RPMI8226 (cell line): ENCODE results near the gene FAM107B.
"Not testable (repeated sequence)": the region's sequence is repeated elsewhere in the genome, so short reads cannot be mapped to it uniquely, and the experiment has no call there.

Experiments used
- DNase-seq: peaks from one replicate; pipeline ENCODE4 v3.0.0-alpha.2; 2015

The FAM107B gene

GRCh38 chr10:14688189-14688588 lies 86.5 kb downstream of the FAM107B start:
- not testable (repeated sequence) for DNase-seq

GRCh38 chr10:14687340-14687739 lies 87.4 kb downstream of the FAM107B start:
- no peak for DNase-seq

DNA sequence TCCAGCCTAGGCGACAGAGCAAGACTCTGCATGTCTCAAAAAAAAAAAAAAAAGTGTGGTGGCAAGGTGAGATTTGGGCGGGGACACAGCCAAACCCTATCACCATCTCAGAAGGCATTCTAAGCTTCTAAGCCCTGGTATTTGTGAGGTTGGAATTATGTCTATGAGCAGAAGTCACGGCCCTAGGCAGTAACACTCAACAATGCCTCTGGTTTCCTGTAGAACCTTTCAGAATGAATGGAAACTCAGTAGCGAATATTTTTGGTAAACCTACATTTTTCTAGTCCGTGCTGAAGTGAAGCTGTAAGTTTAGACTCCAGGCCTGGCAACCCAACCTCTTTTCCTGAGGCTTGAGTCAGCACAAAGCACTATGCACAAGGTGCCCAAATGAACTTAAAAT lies 88.3 kb downstream of the FAM107B start:
- DNase-seq, result peak; percentile 8

GRCh38 chr10:14684354-14684753 lies 90.3 kb downstream of the FAM107B start:
- no peak for DNase-seq

- DNase-seq, result no peak
Observed at GRCh38 chr10:14683256-14683655, 91.4 kb downstream of the FAM107B start.

GRCh38 chr10:14681802-14682201 lies 92.9 kb downstream of the FAM107B start:
- DNase-seq, result no peak

GRCh38 chr10:14681305-14681704 lies 93.4 kb downstream of the FAM107B start:
- no peak for DNase-seq

- no peak for DNase-seq
Observed at GRCh38 chr10:14678637-14679036, 96.1 kb downstream of the FAM107B start.

- no peak for DNase-seq
Observed at GRCh38 chr10:14676732-14677131, 98.0 kb downstream of the FAM107B start.

GRCh38 chr10:14674376-14675050 lies 100.2 kb downstream of the FAM107B start:
- DNase-seq, result no peak

DNA sequence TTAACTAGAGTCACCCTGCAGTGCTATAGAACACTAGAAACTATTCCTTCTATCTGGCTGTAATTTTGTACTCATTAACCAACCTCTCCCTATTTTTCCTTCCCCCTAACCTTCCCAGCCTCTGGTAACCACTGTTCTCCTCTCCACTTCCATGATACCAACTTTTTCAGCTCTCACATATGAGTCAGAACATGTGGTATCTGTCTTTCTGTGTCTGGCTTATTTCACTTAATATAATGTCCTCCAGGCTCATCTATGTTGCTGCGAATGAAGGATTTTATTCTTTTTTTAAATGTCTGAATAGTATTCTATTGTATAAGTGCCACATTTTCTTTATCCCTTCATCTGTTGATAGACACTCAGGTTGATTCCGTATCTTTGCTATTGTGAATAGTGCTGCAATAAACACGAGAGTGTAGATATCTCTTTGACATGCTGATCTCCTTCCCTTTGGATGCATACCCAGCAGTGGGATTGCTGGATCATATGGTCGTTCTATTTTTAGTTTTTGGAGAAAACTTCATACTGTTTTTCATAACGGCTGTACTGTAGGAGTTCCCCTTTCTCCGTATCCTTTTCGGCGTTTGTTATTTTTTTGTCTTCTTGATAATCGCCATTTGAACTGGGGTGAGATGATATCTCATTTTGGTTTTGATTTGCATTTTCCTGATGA lies 101.4 kb downstream of the FAM107B start:
- no peak for DNase-seq

DNA sequence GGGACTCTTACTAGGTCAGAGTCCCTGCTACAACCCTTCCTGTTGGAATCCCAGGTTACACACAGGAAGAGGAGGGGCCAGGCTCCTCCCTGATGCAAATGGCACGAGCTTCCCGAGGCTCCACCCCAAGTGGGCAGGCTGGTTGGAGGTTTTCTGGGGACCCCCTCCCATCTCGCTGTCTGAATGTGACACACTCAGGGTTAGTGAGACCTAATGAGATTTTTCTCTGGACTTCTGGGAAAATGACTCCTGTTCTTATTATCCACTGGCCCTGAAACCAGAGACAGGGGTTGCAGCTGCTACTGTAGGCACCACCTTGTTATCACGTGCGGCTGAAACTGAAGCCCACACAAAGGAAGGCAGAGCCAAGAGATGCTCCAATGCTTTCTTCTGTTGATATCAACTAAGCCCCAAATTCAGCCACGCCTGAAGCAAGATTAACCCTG lies 103.3 kb downstream of the FAM107B start:
- no peak for DNase-seq

GRCh38 chr10:14670551-14671240 lies 104.0 kb downstream of the FAM107B start:
- no peak for DNase-seq

GRCh38 chr10:14669576-14669975 lies 105.1 kb downstream of the FAM107B start:
- no peak for DNase-seq

GRCh38 chr10:14667781-14668180 lies 106.9 kb downstream of the FAM107B start:
- DNase-seq, result no peak

DNA sequence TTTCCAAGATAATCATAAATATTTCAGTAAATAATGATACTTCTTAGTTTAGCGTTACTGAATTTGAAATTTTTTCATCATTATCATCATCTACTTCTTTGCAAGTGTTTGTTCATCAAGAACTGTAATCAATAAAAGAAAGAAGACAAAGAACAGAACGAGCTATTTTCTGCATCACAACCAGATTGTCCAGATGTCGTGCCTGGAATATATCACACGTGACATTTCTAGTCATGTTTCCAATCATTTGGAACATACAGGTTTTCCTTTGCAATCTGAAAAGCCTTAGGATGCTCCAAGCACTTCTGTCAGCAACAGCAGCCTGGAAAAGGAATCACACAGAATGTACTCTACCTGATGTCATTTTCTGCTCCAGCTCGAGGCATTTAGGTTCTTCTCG lies 107.4 kb downstream of the FAM107B start:
- no peak for DNase-seq

- no peak for DNase-seq
Observed at GRCh38 chr10:14665865-14666857, 108.5 kb downstream of the FAM107B start.

GRCh38 chr10:14665304-14665703 lies 109.4 kb downstream of the FAM107B start:
- peak; percentile 48 for DNase-seq

DNA sequence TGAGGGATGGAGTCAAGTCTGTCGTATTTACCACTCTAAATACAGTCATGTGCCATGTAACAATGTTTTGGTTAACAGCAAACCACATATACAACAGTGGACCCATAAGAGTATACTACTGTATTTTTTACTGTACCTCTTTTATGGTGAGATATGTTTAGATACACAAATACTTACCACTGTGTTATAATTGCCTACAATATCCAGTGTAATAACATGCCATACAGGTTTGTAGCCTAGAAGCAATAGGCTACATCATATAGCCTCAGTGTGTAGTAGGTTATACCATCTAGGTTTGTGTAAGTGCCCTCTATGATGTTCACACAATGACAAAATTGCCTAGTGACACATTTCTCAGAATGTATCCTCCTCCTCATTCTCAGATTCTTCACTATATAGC lies 110.4 kb downstream of the FAM107B start:
- DNase-seq, result no peak

DNA sequence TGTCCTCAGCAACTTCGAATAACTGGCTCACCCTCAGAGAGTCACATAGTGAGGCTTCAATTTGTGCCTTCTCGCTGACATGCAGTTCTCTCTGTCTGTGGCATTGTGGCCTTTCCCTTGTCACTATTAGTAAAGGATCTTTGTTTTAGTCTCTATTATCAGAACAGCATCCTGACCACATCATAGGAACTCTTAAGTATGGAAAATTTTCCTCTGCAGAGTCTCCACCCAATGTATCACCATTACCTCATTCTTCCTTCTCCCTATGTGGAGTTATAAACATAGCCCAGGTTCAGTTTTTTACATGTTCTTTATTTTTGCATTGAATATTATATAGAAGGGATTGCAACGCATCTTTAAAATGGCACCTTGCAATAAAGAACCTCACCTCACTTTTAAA lies 112.9 kb downstream of the FAM107B start:
- DNase-seq, result no peak

DNA sequence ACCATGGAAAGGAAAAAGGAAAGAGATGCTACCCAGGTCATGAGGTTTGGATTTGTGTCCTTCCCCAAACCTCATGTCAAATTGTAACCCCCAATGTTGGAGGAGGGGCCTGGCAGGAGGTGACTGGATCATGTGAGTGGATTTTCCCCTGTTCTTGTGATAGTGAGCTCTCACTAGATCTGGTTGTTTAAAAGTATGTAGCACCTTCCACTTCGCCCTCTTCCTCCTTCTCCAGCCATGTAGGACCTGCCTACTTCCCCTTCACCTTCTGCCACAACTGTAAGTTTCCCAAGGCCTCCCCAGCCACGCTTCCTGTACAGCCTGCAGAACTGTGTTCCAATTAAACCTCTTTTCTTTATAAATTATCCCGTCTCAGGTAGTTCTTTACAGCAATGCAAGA lies 113.9 kb downstream of the FAM107B start:
- no peak for DNase-seq

GRCh38 chr10:14659626-14660196 lies 115.0 kb downstream of the FAM107B start:
- peak; percentile 89 for DNase-seq
